Measurements from ENCODE around the gene EIF3B.

DNA sequence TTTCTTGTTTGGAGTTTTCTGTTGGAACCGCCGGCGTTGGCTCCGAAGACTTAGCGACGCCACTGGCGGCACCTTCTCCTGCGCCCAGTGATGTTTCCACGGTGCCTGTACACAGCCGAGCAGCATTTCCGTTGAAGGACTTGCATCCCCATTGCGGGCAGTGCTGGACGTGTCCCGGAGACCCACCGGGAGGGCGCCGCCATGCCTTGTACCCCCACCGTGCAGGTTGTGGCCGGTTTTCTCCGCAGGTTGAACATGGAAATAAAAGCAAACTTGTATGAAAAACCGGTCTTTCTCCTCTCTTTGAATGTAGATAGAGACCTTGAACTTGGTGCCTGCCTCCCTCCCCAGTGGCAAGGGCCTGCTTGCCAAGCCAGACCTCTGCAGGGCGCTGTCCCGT is 25.8 kb downstream of the EIF3B start:
- no peak for TF ChIP-seq POLR2A (IDR thresholded peaks at IDR 0.05)
- TF ChIP-seq, protein P1, sequence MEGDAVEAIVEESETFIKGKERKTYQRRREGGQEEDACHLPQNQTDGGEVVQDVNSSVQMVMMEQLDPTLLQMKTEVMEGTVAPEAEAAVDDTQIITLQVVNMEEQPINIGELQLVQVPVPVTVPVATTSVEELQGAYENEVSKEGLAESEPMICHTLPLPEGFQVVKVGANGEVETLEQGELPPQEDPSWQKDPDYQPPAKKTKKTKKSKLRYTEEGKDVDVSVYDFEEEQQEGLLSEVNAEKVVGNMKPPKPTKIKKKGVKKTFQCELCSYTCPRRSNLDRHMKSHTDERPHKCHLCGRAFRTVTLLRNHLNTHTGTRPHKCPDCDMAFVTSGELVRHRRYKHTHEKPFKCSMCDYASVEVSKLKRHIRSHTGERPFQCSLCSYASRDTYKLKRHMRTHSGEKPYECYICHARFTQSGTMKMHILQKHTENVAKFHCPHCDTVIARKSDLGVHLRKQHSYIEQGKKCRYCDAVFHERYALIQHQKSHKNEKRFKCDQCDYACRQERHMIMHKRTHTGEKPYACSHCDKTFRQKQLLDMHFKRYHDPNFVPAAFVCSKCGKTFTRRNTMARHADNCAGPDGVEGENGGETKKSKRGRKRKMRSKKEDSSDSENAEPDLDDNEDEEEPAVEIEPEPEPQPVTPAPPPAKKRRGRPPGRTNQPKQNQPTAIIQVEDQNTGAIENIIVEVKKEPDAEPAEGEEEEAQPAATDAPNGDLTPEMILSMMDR (IDR thresholded peaks at IDR 0.05): no peak

Measured in Peyer's patch (tissue), 4 donors.